GM18873 (cell line): Measurements from ENCODE around the gene SH3RF2.
"Not testable (repeated sequence)": the region's sequence is repeated elsewhere in the genome, so short reads cannot be mapped to it uniquely, and the experiment has no call there.

Source experiments
- ATAC-seq: cut with Tn5 transposase; IDR thresholded peaks from one replicate; pipeline ENCODE4 v1.9.1; 2021; ENCODE audit warnings: mild to moderate bottlenecking, moderate library complexity, moderate number of reproducible peaks; ENCODE audit not compliant: unreplicated experiment, low FRiP score

The SH3RF2 gene

DNA sequence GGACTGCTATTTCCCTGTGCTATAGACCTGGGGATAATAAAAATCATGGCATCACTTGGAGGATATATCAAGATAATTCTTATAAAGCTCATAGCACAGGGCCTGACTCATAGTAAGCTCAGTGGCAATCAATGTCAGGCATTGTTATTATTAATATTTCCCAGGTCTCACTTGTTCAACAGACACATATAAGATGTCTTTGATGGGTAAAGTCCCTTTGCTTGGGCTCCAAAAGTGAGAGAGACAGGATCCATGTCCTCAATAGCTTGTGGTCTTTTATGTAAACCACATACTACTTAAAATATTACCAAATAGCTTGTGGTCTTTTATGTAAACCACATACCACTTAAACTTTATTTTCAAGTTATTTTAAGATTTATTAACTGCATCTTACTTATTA, 11.2 kb downstream of the SH3RF2 start:
- no peak for ATAC-seq

- ATAC-seq: no peak
Measured at GRCh38 chr5:145948047-145948446, 11.7 kb downstream of the SH3RF2 start.

- no peak for ATAC-seq
Measured at GRCh38 chr5:145948921-145949320, 12.5 kb downstream of the SH3RF2 start.

DNA sequence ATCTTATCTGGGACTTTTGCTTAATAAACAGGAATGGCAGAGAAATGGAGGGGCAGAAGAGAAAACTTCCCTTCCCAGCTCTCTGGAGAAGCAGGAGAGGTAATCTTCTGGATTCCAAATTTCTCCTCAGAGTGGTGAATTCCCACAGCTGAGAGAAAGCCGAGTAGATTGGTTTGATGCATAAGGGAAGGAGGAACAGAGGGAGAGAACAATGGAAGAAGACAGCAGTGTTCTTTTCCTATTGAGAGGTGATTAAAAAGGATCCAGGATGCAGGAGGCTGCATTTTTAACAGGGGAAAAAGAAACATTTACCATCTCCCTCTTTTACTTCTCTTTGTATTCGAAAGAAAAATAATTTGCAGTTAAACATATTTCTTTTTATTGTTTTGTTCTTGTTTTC, 13.1 kb downstream of the SH3RF2 start:
- no peak for ATAC-seq

DNA sequence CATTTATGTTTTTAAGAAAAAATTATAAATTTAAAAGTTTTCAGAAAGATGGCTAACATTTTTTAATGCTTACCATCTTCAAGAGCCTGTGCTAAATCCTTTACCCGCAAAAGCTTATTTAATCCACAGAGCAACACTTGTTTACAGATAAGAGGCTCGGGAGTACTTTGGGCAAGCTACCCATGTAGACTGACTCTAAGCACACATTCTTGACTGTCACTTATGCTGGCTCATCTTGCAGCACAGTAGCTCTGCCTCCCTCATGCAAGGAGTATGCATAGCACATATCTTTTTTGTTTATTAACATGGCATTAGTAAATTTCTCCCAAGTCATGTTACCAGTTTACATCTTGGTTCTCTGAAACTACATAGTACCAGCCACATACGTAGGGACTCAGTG, 14.7 kb downstream of the SH3RF2 start:
- no peak for ATAC-seq

DNA sequence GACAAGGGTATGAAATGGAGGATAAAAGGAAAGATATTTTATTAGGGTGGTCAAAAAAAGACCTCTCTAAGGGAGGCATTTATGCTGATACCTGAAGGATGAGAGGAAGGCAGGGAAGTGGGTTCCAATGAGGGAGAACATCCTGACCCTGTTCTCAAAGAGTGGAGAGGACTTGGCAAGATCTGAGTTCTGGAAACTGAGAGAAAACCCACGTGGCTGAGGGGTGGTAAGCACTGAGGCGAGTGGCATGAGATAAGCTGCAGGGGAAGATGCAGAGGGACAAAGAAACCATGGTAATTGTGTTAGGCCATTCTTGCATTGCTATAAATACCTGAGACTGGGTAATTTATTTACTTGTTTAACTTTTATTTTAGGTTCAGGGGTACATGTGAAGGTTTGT, 16.8 kb downstream of the SH3RF2 start:
- ATAC-seq: no peak

DNA sequence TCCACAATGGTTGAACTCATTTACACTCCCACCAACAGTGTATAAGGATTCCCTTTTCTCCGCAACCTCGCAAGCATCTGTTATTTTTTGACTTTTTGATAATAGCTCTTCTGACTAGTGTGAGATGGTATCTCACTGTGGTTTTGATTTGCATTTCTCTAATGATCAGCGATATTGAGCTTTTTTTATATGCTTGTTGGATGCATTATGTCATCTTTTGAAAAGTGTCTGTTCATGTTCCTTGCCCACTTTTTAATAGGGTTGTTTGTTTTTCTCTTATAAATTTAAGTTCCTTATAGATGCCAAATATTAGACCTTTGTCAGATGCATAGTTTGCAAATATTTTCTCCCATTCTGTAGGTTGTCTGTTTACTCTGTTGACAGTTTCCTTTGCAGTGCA, 17.8 kb downstream of the SH3RF2 start:
- ATAC-seq: not testable (repeated sequence)

GRCh38 chr5:145957388-145957787, 21.0 kb downstream of the SH3RF2 start:
- ATAC-seq: no peak

DNA sequence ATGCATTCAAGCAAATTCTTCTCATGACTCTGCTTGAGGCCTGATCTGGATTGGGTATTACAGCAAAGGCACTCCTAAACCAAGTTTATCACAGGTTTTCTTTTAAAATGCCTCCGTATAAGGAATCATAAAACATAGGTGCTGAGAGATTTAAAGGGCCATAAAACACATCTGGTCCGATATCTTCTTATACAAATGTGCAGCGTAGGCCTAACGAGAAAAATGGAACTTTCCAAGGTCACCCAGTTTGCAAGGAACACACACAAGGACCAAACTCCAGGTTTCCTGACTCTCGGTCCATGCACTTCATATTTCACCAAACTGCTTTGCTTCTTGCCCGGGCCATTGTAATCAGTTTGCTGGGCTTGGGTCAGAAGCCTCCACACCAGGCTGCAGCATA, 22.1 kb downstream of the SH3RF2 start:
- ATAC-seq: no peak

DNA sequence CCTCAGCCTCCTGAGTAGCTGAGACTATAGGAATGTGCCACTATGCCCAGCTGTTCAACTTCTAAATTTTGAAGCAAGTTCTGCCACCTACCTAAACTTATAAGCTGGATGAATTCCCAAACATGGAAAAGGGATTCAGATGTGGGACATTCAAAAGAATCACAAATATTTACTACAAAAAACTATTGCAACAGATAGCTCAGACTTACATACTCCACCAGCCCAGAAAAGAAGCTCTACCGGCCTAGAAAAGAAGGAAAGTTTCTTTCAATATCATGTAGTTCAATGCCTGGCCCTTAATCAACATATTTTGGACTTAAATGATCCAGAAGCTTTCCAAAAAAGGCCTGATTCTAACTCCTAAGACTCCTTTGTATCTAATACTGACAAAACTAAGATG, 23.8 kb downstream of the SH3RF2 start:
- ATAC-seq: no peak

DNA sequence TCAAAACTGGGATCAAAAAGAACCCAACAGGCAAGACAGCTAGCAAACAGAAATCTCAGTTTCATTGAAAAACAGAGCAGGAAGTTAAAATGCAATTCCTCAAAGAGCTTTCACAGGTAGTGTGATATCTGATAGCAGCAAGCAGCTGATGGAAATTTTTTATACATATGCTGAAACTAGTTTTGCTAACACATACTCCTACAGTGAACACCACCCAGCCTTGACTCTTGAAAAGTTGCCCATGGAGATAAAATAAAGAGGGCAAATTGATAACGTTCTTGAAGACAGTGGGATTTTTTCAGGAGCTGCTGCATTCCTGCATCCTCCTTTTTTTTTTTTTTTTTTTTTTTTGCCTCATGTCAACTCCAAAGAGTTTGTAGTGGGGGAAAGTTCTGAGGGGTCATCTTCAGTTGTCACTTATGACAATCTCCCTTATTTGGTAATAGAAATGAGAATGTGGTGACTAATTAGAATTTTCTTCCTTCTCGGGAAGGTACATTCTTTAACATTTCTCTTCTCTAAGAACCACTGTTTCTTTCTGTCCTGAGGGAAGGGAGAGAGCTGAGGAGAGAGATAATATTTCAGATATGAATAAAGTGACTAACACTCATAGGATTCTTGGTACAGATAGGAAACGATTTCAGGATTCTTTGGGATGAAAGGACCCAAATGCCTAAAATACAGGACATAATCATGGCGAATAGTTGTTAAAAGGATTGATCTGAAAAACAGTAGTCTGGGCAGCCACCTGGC, 24.6 kb downstream of the SH3RF2 start:
- no peak for ATAC-seq

DNA sequence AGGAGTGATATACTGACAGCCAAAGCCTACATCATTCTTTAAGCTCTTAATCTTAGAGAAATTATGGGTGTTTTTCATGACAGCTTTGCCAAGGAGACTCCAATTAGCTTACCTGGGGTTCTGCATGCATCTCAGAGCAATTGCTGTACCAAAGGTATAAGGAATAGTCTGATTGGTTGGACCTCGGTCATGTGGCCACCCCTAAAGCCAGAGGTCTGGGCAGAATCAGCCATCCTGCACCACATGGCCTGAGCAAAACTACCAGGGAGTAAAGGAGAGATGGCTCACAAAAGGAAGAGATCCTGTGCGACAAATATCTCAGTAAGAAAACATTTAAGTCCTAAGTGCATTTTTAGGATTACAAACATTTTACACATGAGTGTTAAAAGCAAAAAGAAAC, 25.6 kb downstream of the SH3RF2 start:
- ATAC-seq: no peak

DNA sequence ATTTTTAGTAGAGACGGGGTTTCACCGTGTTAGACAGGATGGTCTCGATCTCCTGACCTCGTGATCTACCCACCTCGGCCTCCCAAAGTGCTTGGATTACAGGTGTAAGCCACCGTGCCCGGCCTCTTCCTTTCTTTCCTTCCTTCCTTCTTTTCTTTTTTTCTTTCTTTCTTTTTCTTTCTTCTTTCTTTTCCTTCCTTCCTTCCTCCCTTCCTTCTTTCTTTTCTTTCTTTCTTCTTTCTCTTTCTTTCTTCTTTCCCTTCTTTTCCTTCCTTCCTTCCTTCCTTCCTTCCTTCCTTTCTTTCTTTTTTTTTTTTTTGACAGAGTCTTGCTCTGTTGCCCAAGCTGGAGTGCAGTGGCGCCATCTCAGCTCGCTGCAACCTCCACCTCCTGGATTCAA, 27.6 kb downstream of the SH3RF2 start:
- ATAC-seq: not testable (repeated sequence)

GRCh38 chr5:145965804-145966203, 29.4 kb downstream of the SH3RF2 start:
- no peak for ATAC-seq

DNA sequence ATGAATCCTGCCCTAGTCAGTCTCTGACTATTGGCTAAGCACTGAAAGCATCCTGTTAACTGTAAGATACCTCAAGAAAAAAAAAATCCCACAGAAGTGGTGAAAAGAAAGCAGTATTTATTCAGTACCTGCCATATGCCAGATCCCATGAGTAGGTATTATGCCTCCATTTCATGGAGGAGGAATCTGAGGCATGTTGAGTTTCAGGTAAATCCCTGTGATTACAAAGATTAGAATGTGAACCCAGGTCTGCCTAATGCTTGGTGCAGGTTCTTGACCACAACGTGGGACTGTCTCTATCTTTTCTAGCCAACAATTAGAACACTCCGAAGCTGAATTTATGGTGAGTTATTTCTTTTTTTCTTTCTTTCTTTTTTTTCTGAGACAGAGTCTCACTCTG, 30.9 kb downstream of the SH3RF2 start:
- ATAC-seq: no peak

DNA sequence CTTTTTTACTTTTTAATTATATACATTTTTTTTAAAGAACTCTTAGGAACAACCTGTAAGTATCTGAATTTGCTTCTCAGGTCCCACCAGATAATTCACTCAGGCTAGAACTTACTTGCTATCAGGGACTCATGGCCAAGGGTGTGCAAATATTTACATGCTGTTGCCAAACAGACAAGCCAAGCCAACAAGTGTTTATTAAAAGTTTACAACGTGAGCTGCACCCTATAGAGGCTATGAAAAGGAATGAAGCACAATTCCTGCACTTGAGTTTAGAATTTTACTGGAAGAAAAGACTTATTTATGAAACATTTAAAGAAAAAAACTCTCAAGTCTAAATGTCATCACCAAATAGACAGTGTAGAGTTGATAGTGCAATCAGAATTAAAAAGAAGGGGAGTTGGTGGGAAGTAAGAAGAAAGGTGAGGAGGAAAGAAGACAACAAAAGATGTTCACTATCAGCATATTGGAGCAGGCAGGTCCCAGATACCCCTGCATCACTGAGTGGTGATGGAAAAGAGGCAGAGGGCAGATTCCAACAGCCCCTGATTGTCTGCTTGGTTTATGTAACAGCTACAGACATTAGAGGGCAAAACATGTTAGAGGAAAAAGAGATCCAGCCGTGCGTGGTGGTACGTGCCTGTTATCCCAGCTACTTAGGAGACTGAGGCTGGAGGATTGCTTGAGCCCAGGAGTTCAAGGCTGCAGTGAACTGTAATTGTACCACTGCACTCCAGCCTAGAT, 32.8 kb downstream of the SH3RF2 start:
- no peak for ATAC-seq

DNA sequence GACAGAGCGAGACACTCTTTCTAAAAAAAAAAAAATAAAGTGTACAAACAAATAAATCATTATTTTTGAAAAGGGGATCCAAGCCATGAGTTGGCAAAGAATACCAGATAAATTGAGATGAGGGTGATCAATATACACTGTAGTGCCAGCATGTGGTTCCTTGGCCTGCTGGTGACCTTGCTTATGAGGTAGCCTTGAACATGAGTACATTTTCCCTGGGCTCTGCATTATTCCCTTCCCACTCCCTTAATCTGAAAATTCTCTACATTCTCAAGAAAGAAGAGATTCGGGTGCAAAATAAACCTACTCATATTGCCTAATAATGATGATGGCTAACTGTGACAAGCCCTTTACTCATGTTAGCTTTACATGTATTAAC, 33.3 kb downstream of the SH3RF2 start:
- no peak for ATAC-seq

- ATAC-seq: no peak
Measured at GRCh38 chr5:145971108-145971507, 34.7 kb downstream of the SH3RF2 start.

DNA sequence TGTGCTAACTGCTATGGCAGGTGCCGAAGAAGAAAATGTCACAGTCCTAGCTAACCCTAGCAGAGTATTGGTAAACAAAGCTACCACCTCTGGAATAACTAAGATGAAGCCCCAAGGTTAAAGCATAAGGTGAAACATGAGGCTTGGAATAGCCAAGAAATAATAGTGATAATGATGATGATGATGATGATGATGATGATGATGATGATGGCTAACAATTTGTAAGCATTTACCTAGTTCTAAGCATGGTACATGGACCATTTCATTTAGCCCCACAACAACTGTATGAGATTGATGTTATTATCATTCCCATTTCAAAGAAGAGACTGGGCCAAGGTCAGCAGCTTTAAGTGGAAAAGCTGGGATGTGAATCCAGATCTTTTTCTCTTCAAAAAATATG, 35.3 kb downstream of the SH3RF2 start:
- ATAC-seq: no peak

DNA sequence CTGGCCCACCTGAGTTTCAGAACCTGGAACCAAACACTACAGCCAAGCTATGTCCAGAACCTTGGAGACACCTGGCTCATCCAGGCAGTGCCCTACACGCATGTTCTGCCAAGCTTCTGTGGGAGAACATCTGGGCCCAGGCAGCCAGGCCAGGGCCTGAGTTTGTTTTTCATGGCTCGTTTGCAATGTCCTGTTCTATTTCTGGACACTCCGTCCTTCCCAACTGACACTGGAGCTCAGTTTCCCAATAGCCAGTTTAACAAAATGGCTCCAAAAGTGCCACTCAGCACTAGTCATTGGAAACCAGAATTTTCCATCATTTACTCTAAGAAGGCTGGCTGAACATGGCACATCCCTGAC, 38.6 kb downstream of the SH3RF2 start:
- no peak for ATAC-seq

DNA sequence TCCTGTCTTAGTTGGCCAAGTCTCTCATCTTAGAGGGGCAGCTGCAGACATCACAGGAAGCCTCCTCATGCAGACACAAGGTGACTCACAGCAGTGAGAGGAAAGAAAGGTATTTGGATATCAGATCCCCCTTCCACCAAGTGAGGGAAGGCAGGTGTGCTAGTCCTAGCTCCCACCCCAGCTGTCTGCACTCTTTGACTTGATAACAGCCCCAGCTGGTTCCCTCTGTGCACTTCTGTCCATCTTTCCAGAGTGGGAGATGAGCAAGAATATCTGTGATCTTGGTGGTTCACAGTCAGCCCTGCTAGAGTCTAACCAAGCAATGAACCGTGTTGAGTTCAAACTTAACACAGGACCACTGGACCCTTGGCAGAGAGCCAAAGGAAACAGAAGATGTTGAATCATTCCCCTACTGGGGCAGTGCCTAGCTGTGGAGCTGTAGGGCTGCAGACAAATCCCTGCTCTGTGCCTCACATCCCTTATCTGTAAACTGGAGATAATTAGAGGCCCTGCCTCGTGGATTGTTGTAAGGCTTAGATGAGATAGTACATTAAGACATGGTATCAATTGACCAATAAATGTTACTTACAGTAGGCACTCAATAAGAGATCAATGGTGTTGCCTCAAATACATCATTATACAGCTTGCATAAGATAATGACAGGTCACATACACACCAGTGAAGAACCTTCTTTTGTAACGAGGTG, 39.1 kb downstream of the SH3RF2 start:
- no peak for ATAC-seq
